CD4-positive, alpha-beta T cell (primary cell): ENCODE results near the gene XRCC5. TPM values are rescaled to one million over a fixed set of nuclear protein-coding genes. Genes with fewer than 3 reads are reported as not detected.

Source experiments
- ATAC-seq: fragments of 200-7000 bp; cut with Tn5 transposase; one replicate; pipeline ENCODE4 v1.10.0; 2022; ENCODE audit warnings: mild to moderate bottlenecking; ENCODE audit not compliant: poor library complexity
- CTCF ChIA-PET: fragments of 350-600 bp; sonication (Branson Sonifier 250); formaldehyde crosslinking; loops from one replicate; lab custom pipeline; 2021; ENCODE audit warnings: antibody characterized with exemption, inconsistent platforms; lab: Charles Lee
- POLR2A ChIA-PET: fragments of 350-600 bp; sonication (Branson Sonifier 250); formaldehyde crosslinking; loops from one replicate; lab custom pipeline; 2021; ENCODE audit warnings: antibody characterized with exemption, inconsistent platforms; lab: Charles Lee
- DNase-seq, 14 experiments: peaks; one replicate each; pipeline ENCODE4 v3.0.0-alpha.2; 2013 to 2020; ENCODE audit warnings: mixed read lengths in 2 of 14
- H3K27ac ChIP-seq, 2 donors: one replicate each; pipeline versions ENCODE4 v1.5.1 to v1.7.0; 2013; ENCODE audit warnings: low read length in 2 of 2, low read depth in 1 of 2, mild to moderate bottlenecking in 1 of 2
- H3K27me3 ChIP-seq, 2 experiments: 1 replicate in 1 of 2; 2 replicates in 1 of 2; pipeline versions ENCODE4 v1.6.1 to v1.7.0; 2013; ENCODE audit warnings: low read length in 2 of 2, control low read depth in 1 of 2, mild to moderate bottlenecking in 1 of 2, moderate library complexity in 1 of 2; ENCODE audit not compliant: insufficient read depth in 2 of 2, control insufficient read depth in 1 of 2
- H3K36me3 ChIP-seq: one replicate; pipeline ENCODE4 v1.6.1; 2013; ENCODE audit warnings: low read length, control low read depth; ENCODE audit not compliant: insufficient read depth
- H3K4me1 ChIP-seq: one replicate; pipeline ENCODE4 v1.6.1; 2013; ENCODE audit warnings: low read length, control low read depth; ENCODE audit not compliant: insufficient read depth
- H3K4me3 ChIP-seq: one replicate; pipeline ENCODE4 v1.5.1; 2013; ENCODE audit warnings: mild to moderate bottlenecking, low read length, moderate library complexity
- H3K9me3 ChIP-seq, 2 experiments: 1 replicate in 1 of 2; 2 replicates in 1 of 2; pipeline versions ENCODE4 v1.6.1 to v1.7.0; 2013; ENCODE audit warnings: low read length in 2 of 2, mild to moderate bottlenecking in 2 of 2, control low read depth in 1 of 2, moderate library complexity in 1 of 2; ENCODE audit not compliant: control insufficient read depth in 1 of 2, insufficient read depth in 1 of 2
- H3K27ac Mint-ChIP-seq: one replicate; pipeline ENCODE4 v1.8.0; 2020; ENCODE audit warnings: mixed read lengths
- H3K27me3 Mint-ChIP-seq: one replicate; pipeline ENCODE4 v1.8.0; 2021; ENCODE audit warnings: mixed read lengths
- H3K36me3 Mint-ChIP-seq: one replicate; pipeline ENCODE4 v1.8.0; 2021; ENCODE audit warnings: low read depth, mixed read lengths
- H3K4me1 Mint-ChIP-seq: one replicate; pipeline ENCODE4 v1.8.0; 2021; ENCODE audit warnings: low read depth, mixed read lengths
- H3K4me3 Mint-ChIP-seq: one replicate; pipeline ENCODE4 v1.8.0; 2020; ENCODE audit warnings: mild to moderate bottlenecking, mixed read lengths
- H3K9me3 Mint-ChIP-seq: one replicate; pipeline ENCODE4 v1.8.0; 2020; ENCODE audit warnings: mixed read lengths
- CTCF ChIP-seq: fragments of 200-600 bp; IDR thresholded peaks from one replicate; pipeline ENCODE4 v1.8.0; 2022; ENCODE audit warnings: antibody characterized with exemption, mild to moderate bottlenecking
- intact Hi-C, 2 experiments: fragments of 100-400 bp; cut with DNase I in 1 of 2; cut with micrococcal nuclease in 1 of 2; formaldehyde crosslinking; loops; one replicate each; pipeline versions ENCODE4 v1.15.1 to v1.9.0; 2023 to 2025; cut with DNase I, micrococcal nuclease
- total RNA-seq, 174 experiments: library from RNA in 2 of 174; stranded (reverse) in 2 of 174; gene quantifications; one replicate each; pipeline ENCODE4 v1.2.3 and lab custom pipeline; 2021 to 2026

The XRCC5 gene
- total RNA-seq, 2 experiments from 2014 or later = 126 to 129 TPM

GRCh38 chr2:216192931-216193330 lies 83.8 kb downstream of the XRCC5 start:
- Mint-ChIP-seq H3K36me3 (peaks cover 90% of the 10 kb centered on the region), H3K27me3 (no peaks in the 10 kb centered on the region), H3K9me3 (no peaks in the 10 kb centered on the region), H3K4me1 (peaks cover 29% of the 10 kb centered on the region), H3K27ac (no peak overlapping the region), H3K4me3 (no peak overlapping the region)
- H3K9me3 ChIP-seq = no peaks in the 10 kb centered on the region
- ATAC-seq (no peak), DNase-seq (no peak)
- no peak overlapping the region for H3K27ac ChIP-seq
- ChIA-PET POLR2A (no interaction called here), CTCF (no interaction called here)
- H3K36me3 ChIP-seq = peaks cover 78% of the 10 kb centered on the region
- TF ChIP-seq CTCF = no peak
- intact Hi-C loops = no loop called here
- H3K4me3 ChIP-seq = no peak overlapping the region
- H3K27me3 ChIP-seq = no peaks in the 10 kb centered on the region
- no peaks in the 10 kb centered on the region for H3K4me1 ChIP-seq

- H3K27me3 ChIP-seq = no peaks in the 10 kb centered on the region
- Mint-ChIP-seq H3K27ac (no peak overlapping the region), H3K9me3 (no peaks in the 10 kb centered on the region), H3K36me3 (peaks cover 89% of the 10 kb centered on the region), H3K27me3 (no peaks in the 10 kb centered on the region), H3K4me3 (no peak overlapping the region), H3K4me1 (peaks cover 18% of the 10 kb centered on the region)
- TF ChIP-seq CTCF = no peak
- peaks cover 88% of the 10 kb centered on the region for H3K36me3 ChIP-seq
- no peak for ATAC-seq
- CTCF ChIA-PET = no interaction called here
- H3K9me3 ChIP-seq = no peaks in the 10 kb centered on the region
- intact Hi-C loops = no loop called here
- DNase-seq = no peak
- H3K27ac ChIP-seq = no peak overlapping the region
- no peak overlapping the region for H3K4me3 ChIP-seq
- POLR2A ChIA-PET = no interaction called here
- H3K4me1 ChIP-seq = no peaks in the 10 kb centered on the region
These were observed 84.9 kb downstream of the XRCC5 start for GRCh38 chr2:216194013-216194412.

GRCh38 chr2:216194561-216194960 lies 85.4 kb downstream of the XRCC5 start:
- POLR2A ChIA-PET = no interaction called here
- Histone ChIP-seq H3K27ac (no peak overlapping the region), H3K4me3 (no peak overlapping the region), H3K4me1 (no peaks in the 10 kb centered on the region), H3K27me3 (no peaks in the 10 kb centered on the region), H3K36me3 (peaks cover 94% of the 10 kb centered on the region), H3K9me3 (no peaks in the 10 kb centered on the region)
- no peak for TF ChIP-seq CTCF
- ATAC-seq (no peak), DNase-seq (no peak)
- no peaks in the 10 kb centered on the region for H3K27me3 Mint-ChIP-seq
- H3K9me3 Mint-ChIP-seq = no peaks in the 10 kb centered on the region
- H3K36me3 Mint-ChIP-seq = peaks cover 89% of the 10 kb centered on the region
- CTCF ChIA-PET = no interaction called here
- H3K4me3 Mint-ChIP-seq = no peak overlapping the region
- peaks cover 12% of the 10 kb centered on the region for H3K4me1 Mint-ChIP-seq
- intact Hi-C loops = no loop called here
- peak overlapping the region; percentile 11 for H3K27ac Mint-ChIP-seq
